K562 (cell line): ENCODE results near the gene PLCL2. TPM values are rescaled to one million over a fixed set of nuclear protein-coding genes. Genes with fewer than 3 reads are reported as not detected.
A peak's percentile ranks its signal among the peaks of the same experiment; 100 is the strongest.

Experiments used
- ATAC-seq: fragments of 200-7000 bp; cut with Tn5 transposase; 3 replicates; pipeline ENCODE4 v1.9.1; 2020; ENCODE audit warnings: moderate library complexity
- BruUV-seq: library from RNA; stranded (reverse); fragments of 400-500 nt; replicated peaks from 2 replicates; lab custom pipeline; 2021; lab: Mats Ljungman, UMichigan
- CTCF ChIA-PET: fragments of 300-600 bp; formaldehyde crosslinking; extraction: SDS; loops from one replicate; lab custom pipeline; 2021; ENCODE audit warnings: low intra/inter-chr PET ratio; lab: Yijun Ruan, JAX
- POLR2A ChIA-PET: fragments of 300-600, 350-650 bp; sonication (Branson Sonifier 250); formaldehyde crosslinking; extraction: SDS; loops from one replicate; lab custom pipeline; 2021; ENCODE audit warnings: antibody characterized with exemption, inconsistent platforms; lab: Yijun Ruan, JAX
- DNase-seq, 4 experiments: peaks; one replicate each; pipeline versions ENCODE4 v3.0.0 to v3.0.0-alpha.2; 2011 to 2018; ENCODE audit warnings: low spot score in 3 of 4, mixed read lengths in 3 of 4; ENCODE audit errors: extremely low read depth in 1 of 4
- FAIRE-seq: peaks from 2 replicates; lab custom pipeline; 2011; peaks lifted over from hg19 to GRCh38; lab: Jason Lieb, UNC
- H2AFZ ChIP-seq: 2 replicates; pipeline ENCODE4 v1.6.0; 2011; ENCODE audit warnings: low read depth, low read length, control low read depth, inconsistent platforms
- H3K27ac ChIP-seq: fragments of 200-600 bp; 3 replicates; pipeline ENCODE4 v1.8.0; 2011; ENCODE audit warnings: low read depth, mild to moderate bottlenecking, control low read depth, inconsistent platforms, low read length, moderate library complexity, mixed read lengths; ENCODE audit errors: extremely low read depth
- H3K27me3 ChIP-seq, 2 experiments: fragments of 300-600 bp in 1 of 2; 2 replicates in 1 of 2; 3 replicates in 1 of 2; pipeline versions ENCODE4 v1.6.0 to v1.8.0; 2011; ENCODE audit warnings: inconsistent platforms in 2 of 2, low read length in 2 of 2, mild to moderate bottlenecking in 1 of 2, mixed read lengths in 1 of 2, moderate library complexity in 1 of 2; ENCODE audit not compliant: control insufficient read depth in 2 of 2, insufficient read depth in 2 of 2
- H3K36me3 ChIP-seq: fragments of 300-600 bp; 3 replicates; pipeline ENCODE4 v1.8.0; 2011; ENCODE audit warnings: mild to moderate bottlenecking, low read length, inconsistent platforms; ENCODE audit not compliant: control insufficient read depth, insufficient read depth
- H3K4me1 ChIP-seq, 2 experiments: fragments of 200-600 bp in 1 of 2; replicated peaks in 1 of 2; 2 replicates in 1 of 2; 3 replicates in 1 of 2; pipeline versions ENCODE4 v1.5.1 to v1.8.0; 2011; ENCODE audit warnings: inconsistent platforms in 2 of 2, low read length in 2 of 2, mild to moderate bottlenecking in 1 of 2, mixed read lengths in 1 of 2, moderate library complexity in 1 of 2; ENCODE audit not compliant: control insufficient read depth in 2 of 2, insufficient read depth in 2 of 2
- H3K4me2 ChIP-seq: 2 replicates; pipeline ENCODE4 v1.6.1; 2011; ENCODE audit warnings: low read length, control low read depth, inconsistent platforms, mixed read lengths; ENCODE audit not compliant: insufficient read depth
- H3K4me3 ChIP-seq: fragments of 200-600 bp; sonication (generic), shearing (Covaris generic); 2 replicates; pipeline ENCODE4 v1.5.1; 2016; ENCODE audit warnings: control low read depth, inconsistent platforms
- H3K79me2 ChIP-seq: fragments of 200-600 bp; 3 replicates; pipeline ENCODE4 v1.8.0; 2011; ENCODE audit warnings: low read length, inconsistent platforms; ENCODE audit not compliant: control insufficient read depth, insufficient read depth
- H3K9ac ChIP-seq, 2 experiments: 2 replicates each; pipeline versions ENCODE4 v1.6.0 to v1.6.1; 2011; ENCODE audit warnings: low read depth in 2 of 2, low read length in 2 of 2, control low read depth in 1 of 2, inconsistent platforms in 1 of 2, mild to moderate bottlenecking in 1 of 2, mixed read lengths in 1 of 2; ENCODE audit not compliant: insufficient read depth in 1 of 2
- H3K9me1 ChIP-seq: one replicate; pipeline ENCODE4 v1.6.0; 2011; ENCODE audit warnings: inconsistent platforms, mild to moderate bottlenecking, low read length, moderate library complexity; ENCODE audit not compliant: control insufficient read depth, insufficient read depth
- H3K9me3 ChIP-seq: replicated peaks from 2 replicates; pipeline ENCODE4 v1.5.1; 2011; ENCODE audit warnings: low read depth, low read length, inconsistent platforms; ENCODE audit not compliant: control insufficient read depth, insufficient read depth
- H4K20me1 ChIP-seq: replicated peaks from 2 replicates; pipeline ENCODE4 v1.6.1; 2011; ENCODE audit warnings: low read length, inconsistent platforms, mixed read lengths; ENCODE audit not compliant: control insufficient read depth, insufficient read depth
- ASH1L ChIP-seq: fragments of 450-650 bp; IDR thresholded peaks from 2 replicates; pipeline ENCODE4 v1.6.1; 2018; ENCODE audit warnings: borderline replicate concordance, mild to moderate bottlenecking, low read depth; ENCODE audit not compliant: partially characterized antibody
- CBX3 ChIP-seq, 2 experiments: IDR thresholded peaks; 1 replicate in 1 of 2; 2 replicates in 1 of 2; pipeline ENCODE4 v1.6.1; 2012; ENCODE audit warnings: inconsistent platforms in 2 of 2, low read length in 2 of 2, borderline replicate concordance in 1 of 2, control low read depth in 1 of 2
- CXXC5 ChIP-seq: fragments of 250-450 bp; sonication (Bioruptor Pico); IDR thresholded peaks from 2 replicates; pipeline ENCODE4 v1.8.0; 2022; ENCODE audit warnings: inconsistent platforms, mild to moderate bottlenecking, moderate library complexity
- E2F3 ChIP-seq: fragments of 250-450 bp; sonication (Bioruptor Pico); IDR thresholded peaks from 2 replicates; pipeline ENCODE4 v1.4.0; 2020; ENCODE audit warnings: mild to moderate bottlenecking
- ESRRB ChIP-seq: fragments of 250-450 bp; sonication (Bioruptor Pico); IDR thresholded peaks from 2 replicates; pipeline ENCODE4 v1.5.0; 2020; ENCODE audit warnings: mild to moderate bottlenecking, moderate library complexity, borderline replicate concordance
- FOXM1 ChIP-seq, 2 experiments: fragments of 450-650 bp in 1 of 2; sonication (generic) in 1 of 2; formaldehyde crosslinking in 1 of 2; IDR thresholded peaks; 2 replicates each; pipeline versions ENCODE4 v1.6.1 to v1.9.0; 2017 to 2022; ENCODE audit warnings: low read depth in 2 of 2, mild to moderate bottlenecking in 2 of 2, missing genetic modification reagents in 1 of 2, moderate library complexity in 1 of 2
- MTA1 ChIP-seq: fragments of 450-650 bp; IDR thresholded peaks from 2 replicates; pipeline ENCODE4 v1.6.1; 2017; ENCODE audit warnings: borderline replicate concordance
- PHF8 ChIP-seq: fragments of 200-600 bp; sonication (generic); IDR thresholded peaks from 2 replicates; pipeline ENCODE4 v1.6.1; 2012; ENCODE audit warnings: mixed run types, mild to moderate bottlenecking, inconsistent platforms, low read length, moderate library complexity, borderline replicate concordance
- POLR2AphosphoS2 ChIP-seq: IDR thresholded peaks from 2 replicates; pipeline ENCODE4 v1.6.1; 2012; ENCODE audit warnings: low read length, improper control_type of control experiment
- RBM17 ChIP-seq: fragments of 200-400 bp; formaldehyde crosslinking; IDR thresholded peaks from 2 replicates; pipeline ENCODE4 v1.6.1; 2017; ENCODE audit warnings: low read depth, mild to moderate bottlenecking, low read length, borderline replicate concordance
- SLC30A9 ChIP-seq: fragments of 250-450 bp; sonication (Bioruptor Pico); IDR thresholded peaks from 2 replicates; pipeline ENCODE4 v1.8.0; 2022; ENCODE audit warnings: mild to moderate bottlenecking, moderate library complexity
- ZNF23 ChIP-seq: fragments of 250-450 bp; sonication (Bioruptor Pico); IDR thresholded peaks from 2 replicates; pipeline ENCODE4 v1.4.0; 2020; ENCODE audit warnings: mild to moderate bottlenecking
- ZNF57 ChIP-seq: fragments of 450-650 bp; formaldehyde crosslinking; IDR thresholded peaks from 2 replicates; pipeline ENCODE4 v1.4.0; 2020; ENCODE audit warnings: mild to moderate bottlenecking, moderate library complexity
- in situ Hi-C: fragments of 300-500 bp; cut with MboI; formaldehyde crosslinking; loops from 4 replicates; pipeline ENCODE4 v1.15.0; 2018; ENCODE audit warnings: inconsistent platforms, mixed read lengths
- intact Hi-C: fragments of 100-400 bp; cut with micrococcal nuclease; formaldehyde crosslinking; loops from 2 replicates; pipeline ENCODE4 v1.14.2; 2022
- polyA plus RNA-seq, 8 experiments: library from polyadenylated mRNA; depleted of rRNA in 4 of 8; stranded (reverse) in 5 of 8; unstranded in 3 of 8; fragments of >200 nt; fragmentation: Nextera tagmentation in 2 of 8; fragmentation: Illumina TruSeq in 1 of 8; extraction: Ambion mirVana in 2 of 8; extraction: Trizol in 1 of 8; gene quantifications; 2 replicates each; pipeline versions ENCODE4 v1.2.1 to v1.2.3, GENCODE V29; 2011 to 2014; ENCODE audit warnings: inconsistent platforms in 1 of 8, missing spikeins in 1 of 8
- total RNA-seq, 7 experiments: library from RNA; depleted of rRNA in 6 of 7; stranded (reverse); fragments of >200 nt in 6 of 7; fragmentation: Illumina TruSeq in 2 of 7; extraction: Trizol in 2 of 7; gene quantifications; 2 replicates each; pipeline versions ENCODE4 v1.2.1 to v1.2.3, GENCODE V29; 2011 to 2021; ENCODE audit warnings: low replicate concordance in 1 of 7
- TF ChIP-seq, protein P1 (sequence below): fragments of 250-450 bp; sonication (Bioruptor Pico); IDR thresholded peaks from 2 replicates; pipeline ENCODE4 v1.8.0; 2021; ENCODE audit warnings: moderate library complexity, mild to moderate bottlenecking, inconsistent platforms
- TF ChIP-seq, protein P2 (sequence below): IDR thresholded peaks from 2 replicates; pipeline ENCODE4 v1.6.1; 2011; ENCODE audit warnings: borderline replicate concordance, low read depth, mild to moderate bottlenecking, moderate library complexity, low read length; ENCODE audit not compliant: insufficient read depth, poor library complexity, severe bottlenecking
- TF ChIP-seq, protein P3 (sequence below): fragments of 450-650 bp; IDR thresholded peaks from 2 replicates; pipeline ENCODE4 v1.6.1; 2017; ENCODE audit warnings: antibody characterized with exemption, mild to moderate bottlenecking

PLCL2 gene
- total and polyA plus RNA-seq, 9 of the 15 experiments (the other 6 are each of a cell fraction or from before 2014, with no cell fraction given), result 0.03 to 0.18 (median 0.11) TPM; not detected in 2

DNA sequence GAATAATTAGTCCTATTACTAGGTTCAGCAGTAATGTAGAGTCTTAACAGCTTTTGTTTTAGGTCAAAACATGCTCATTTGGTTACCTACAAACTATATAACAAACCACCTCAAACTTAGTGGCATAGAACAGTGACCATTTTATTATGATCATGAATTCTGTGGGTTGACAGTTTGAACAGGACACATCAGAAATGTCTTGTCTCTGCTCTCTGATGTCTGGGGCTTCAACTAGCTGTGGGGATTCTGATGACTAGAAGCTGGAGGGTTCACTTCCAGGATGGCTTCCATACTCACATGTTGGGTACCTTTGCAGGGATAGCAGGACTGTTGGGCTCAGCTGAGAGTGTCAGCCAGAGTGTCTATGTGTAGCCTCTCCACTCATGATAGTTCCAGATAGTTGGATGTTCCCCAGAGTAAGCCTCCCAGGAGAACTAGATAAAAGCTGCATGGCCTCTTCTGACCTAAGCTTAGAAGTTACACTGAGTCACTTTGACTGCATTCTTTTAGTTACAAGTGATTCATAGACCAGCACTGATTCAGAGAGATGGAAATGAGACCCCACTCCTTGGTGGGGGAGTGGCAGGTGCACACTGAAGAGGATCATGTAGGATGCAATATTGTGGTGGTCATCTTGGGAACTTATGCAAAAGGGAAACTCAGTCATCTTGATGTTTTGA lies 32.6 kb downstream of the PLCL2 start:
- in situ Hi-C loops (loop anchor here (25.0 kb wide), 1 partner anchor 495 kb away; no protein-coding TSS in a partner anchor), intact Hi-C loops (no loop called here)
- no TSS peak for BruUV-seq
- H3K9ac ChIP-seq, result no peak overlapping the region
- ATAC-seq, result no peak
- no peaks in the 10 kb centered on the region for H4K20me1 ChIP-seq
- ChIA-PET CTCF (no interaction called here), POLR2A (interaction anchor here (0.7 kb wide), 1 partner anchor 14 kb away, joined by 3 read pairs; no protein-coding TSS in a partner anchor)
- TF ChIP-seq ZNF23 (CRISPR knock-in tag), result no peak
- no peak for TF ChIP-seq FOXM1 (IDR thresholded peaks at IDR 0.05; ENCODE audit: low read depth)
- TF ChIP-seq FOXM1 (CRISPR knock-in tag; IDR thresholded peaks at IDR 0.05; ENCODE audit: low read depth), result no peak
- TF ChIP-seq RBM17, result no peak
- TF ChIP-seq MTA1, result no peak
- TF ChIP-seq, protein P1, sequence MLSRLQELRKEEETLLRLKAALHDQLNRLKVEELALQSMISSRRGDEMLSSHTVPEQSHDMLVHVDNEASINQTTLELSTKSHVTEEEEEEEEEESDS (CRISPR knock-in tag), result no peak
- TF ChIP-seq ESRRB (CRISPR knock-in tag), result no peak
- TF ChIP-seq E2F3 (CRISPR knock-in tag), result no peak
- TF ChIP-seq, protein P2, sequence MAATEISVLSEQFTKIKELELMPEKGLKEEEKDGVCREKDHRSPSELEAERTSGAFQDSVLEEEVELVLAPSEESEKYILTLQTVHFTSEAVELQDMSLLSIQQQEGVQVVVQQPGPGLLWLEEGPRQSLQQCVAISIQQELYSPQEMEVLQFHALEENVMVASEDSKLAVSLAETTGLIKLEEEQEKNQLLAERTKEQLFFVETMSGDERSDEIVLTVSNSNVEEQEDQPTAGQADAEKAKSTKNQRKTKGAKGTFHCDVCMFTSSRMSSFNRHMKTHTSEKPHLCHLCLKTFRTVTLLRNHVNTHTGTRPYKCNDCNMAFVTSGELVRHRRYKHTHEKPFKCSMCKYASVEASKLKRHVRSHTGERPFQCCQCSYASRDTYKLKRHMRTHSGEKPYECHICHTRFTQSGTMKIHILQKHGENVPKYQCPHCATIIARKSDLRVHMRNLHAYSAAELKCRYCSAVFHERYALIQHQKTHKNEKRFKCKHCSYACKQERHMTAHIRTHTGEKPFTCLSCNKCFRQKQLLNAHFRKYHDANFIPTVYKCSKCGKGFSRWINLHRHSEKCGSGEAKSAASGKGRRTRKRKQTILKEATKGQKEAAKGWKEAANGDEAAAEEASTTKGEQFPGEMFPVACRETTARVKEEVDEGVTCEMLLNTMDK, result no peak
- TF ChIP-seq SLC30A9 (CRISPR knock-in tag), result no peak
- TF ChIP-seq, protein P3, sequence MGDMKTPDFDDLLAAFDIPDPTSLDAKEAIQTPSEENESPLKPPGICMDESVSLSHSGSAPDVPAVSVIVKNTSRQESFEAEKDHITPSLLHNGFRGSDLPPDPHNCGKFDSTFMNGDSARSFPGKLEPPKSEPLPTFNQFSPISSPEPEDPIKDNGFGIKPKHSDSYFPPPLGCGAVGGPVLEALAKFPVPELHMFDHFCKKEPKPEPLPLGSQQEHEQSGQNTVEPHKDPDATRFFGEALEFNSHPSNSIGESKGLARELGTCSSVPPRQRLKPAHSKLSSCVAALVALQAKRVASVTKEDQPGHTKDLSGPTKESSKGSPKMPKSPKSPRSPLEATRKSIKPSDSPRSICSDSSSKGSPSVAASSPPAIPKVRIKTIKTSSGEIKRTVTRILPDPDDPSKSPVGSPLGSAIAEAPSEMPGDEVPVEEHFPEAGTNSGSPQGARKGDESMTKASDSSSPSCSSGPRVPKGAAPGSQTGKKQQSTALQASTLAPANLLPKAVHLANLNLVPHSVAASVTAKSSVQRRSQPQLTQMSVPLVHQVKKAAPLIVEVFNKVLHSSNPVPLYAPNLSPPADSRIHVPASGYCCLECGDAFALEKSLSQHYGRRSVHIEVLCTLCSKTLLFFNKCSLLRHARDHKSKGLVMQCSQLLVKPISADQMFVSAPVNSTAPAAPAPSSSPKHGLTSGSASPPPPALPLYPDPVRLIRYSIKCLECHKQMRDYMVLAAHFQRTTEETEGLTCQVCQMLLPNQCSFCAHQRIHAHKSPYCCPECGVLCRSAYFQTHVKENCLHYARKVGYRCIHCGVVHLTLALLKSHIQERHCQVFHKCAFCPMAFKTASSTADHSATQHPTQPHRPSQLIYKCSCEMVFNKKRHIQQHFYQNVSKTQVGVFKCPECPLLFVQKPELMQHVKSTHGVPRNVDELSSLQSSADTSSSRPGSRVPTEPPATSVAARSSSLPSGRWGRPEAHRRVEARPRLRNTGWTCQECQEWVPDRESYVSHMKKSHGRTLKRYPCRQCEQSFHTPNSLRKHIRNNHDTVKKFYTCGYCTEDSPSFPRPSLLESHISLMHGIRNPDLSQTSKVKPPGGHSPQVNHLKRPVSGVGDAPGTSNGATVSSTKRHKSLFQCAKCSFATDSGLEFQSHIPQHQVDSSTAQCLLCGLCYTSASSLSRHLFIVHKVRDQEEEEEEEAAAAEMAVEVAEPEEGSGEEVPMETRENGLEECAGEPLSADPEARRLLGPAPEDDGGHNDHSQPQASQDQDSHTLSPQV, result no peak
- TF ChIP-seq ASH1L, result no peak
- TF ChIP-seq ZNF57 (CRISPR knock-in tag), result no peak
- no peak for TF ChIP-seq CXXC5 (CRISPR knock-in tag)
- no peak for TF ChIP-seq POLR2AphosphoS2
- TF ChIP-seq PHF8, result no peak
- no peak for TF ChIP-seq CBX3 (IDR thresholded peaks at IDR 0.05; ENCODE audit: borderline replicate concordance in 1 of 2, low read length in 2 of 2)
- no peaks in the 10 kb centered on the region for H3K36me3 ChIP-seq
- FAIRE-seq, result peak; percentile 51
- H3K27ac ChIP-seq, result no peak overlapping the region
- H3K9me1 ChIP-seq, result no peaks in the 10 kb centered on the region
- H3K27me3 ChIP-seq, result no peaks in the 10 kb centered on the region
- H3K4me2 ChIP-seq, result no peak overlapping the region
- no peaks in the 10 kb centered on the region for H3K4me1 ChIP-seq
- no peaks in the 10 kb centered on the region for H3K9me3 ChIP-seq
- no peak overlapping the region for H2AFZ ChIP-seq
- no peak overlapping the region for H3K4me3 ChIP-seq
- DNase-seq, result no peak
- H3K79me2 ChIP-seq, result no peaks in the 10 kb centered on the region
